Measurements from ENCODE around the gene TRAPPC2L.

TRAPPC2L gene

DNA sequence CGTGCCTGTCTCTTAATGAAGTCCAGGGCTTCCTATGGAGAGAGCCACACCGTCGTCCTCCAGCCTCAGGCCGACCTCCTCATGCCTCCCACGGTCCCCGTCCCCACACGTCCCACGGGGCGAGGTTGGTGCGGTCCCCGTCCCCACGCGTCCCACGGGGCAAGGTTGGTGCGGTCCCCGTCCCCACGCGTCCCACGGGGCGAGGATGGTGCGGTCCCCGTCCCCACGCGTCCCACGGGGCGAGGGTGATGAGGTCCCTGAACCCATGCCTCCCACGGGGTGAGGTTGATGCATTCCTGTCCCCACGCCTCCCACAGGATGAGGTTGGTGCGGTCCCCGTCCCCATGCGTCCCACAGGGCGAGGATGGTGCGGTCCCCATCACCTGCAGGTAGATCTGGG, 21.1 kb upstream of the TRAPPC2L start:
- FAIRE-seq (no peak), DNase-seq (ENCODE audit: insufficient read length, low spot score) (no peak)
- TF ChIP-seq POU2F2 (IDR thresholded peaks at IDR 0.05; ENCODE audit: low read depth, low read length) (no peak), TAF1 (IDR thresholded peaks at IDR 0.05; ENCODE audit: low read depth, low read length) (no peak), POLR2AphosphoS5 (IDR thresholded peaks at IDR 0.05; ENCODE audit: low read depth, low read length) (no peak), POLR2A (IDR thresholded peaks at IDR 0.05; ENCODE audit: low read depth, low read length) (no peak), PAX5 (IDR thresholded peaks at IDR 0.05; ENCODE audit: insufficient read depth, low read length, severe bottlenecking) (no peak), SPI1 (IDR thresholded peaks at IDR 0.05; ENCODE audit: low read depth, low read length) (no peak)

- no peak for TF ChIP-seq POLR2A (IDR thresholded peaks at IDR 0.05; ENCODE audit: low read depth, low read length)
- TF ChIP-seq SPI1 (IDR thresholded peaks at IDR 0.05; ENCODE audit: low read depth, low read length) = no peak
- no peak for TF ChIP-seq POLR2AphosphoS5 (IDR thresholded peaks at IDR 0.05; ENCODE audit: low read depth, low read length)
- no peak for TF ChIP-seq POU2F2 (IDR thresholded peaks at IDR 0.05; ENCODE audit: low read depth, low read length)
- FAIRE-seq (no peak), DNase-seq (ENCODE audit: insufficient read length, low spot score) (no peak)
Observed at GRCh38 chr16:88836791-88837190, 20.1 kb upstream of the TRAPPC2L start.

GRCh38 chr16:88837806-88838205, 19.1 kb upstream of the TRAPPC2L start:
- TF ChIP-seq SPI1 (IDR thresholded peaks at IDR 0.05; ENCODE audit: low read depth, low read length) = no peak
- no peak for TF ChIP-seq POLR2A (IDR thresholded peaks at IDR 0.05; ENCODE audit: low read depth, low read length)
- no peak for TF ChIP-seq PAX5 (IDR thresholded peaks at IDR 0.05; ENCODE audit: insufficient read depth, low read length, severe bottlenecking)
- TF ChIP-seq POU2F2 (IDR thresholded peaks at IDR 0.05; ENCODE audit: low read depth, low read length) = no peak
- TF ChIP-seq TAF1 (IDR thresholded peaks at IDR 0.05; ENCODE audit: low read depth, low read length) = no peak
- no peak for TF ChIP-seq POLR2AphosphoS5 (IDR thresholded peaks at IDR 0.05; ENCODE audit: low read depth, low read length)
- FAIRE-seq (no peak), DNase-seq (ENCODE audit: insufficient read length, low spot score) (no peak)

DNA sequence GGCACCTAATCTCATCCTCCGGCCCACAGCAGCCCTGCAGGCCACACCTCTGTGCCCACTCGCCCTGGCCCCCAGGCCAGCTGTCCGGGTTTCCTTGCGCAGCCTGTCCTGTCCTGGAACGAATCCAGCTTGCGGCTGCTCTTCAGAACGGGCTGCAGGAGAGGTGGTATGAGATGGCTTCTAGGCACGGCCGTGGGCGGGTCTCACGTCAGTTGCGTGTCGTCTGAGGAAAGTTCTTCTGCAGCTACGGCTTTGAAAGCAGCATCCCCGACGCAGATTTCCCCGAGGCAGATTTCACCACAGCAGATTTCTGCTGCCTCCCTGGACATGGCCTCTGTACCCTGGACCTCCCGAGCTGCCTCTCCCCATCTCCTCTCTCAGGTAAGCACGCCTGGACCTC, 18.4 kb upstream of the TRAPPC2L start:
- FAIRE-seq = no peak
- DNase-seq (ENCODE audit: insufficient read length, low spot score) = no peak
- TF ChIP-seq POU2F2 (IDR thresholded peaks at IDR 0.05; ENCODE audit: low read depth, low read length) (no peak), TAF1 (IDR thresholded peaks at IDR 0.05; ENCODE audit: low read depth, low read length) (no peak), SPI1 (IDR thresholded peaks at IDR 0.05; ENCODE audit: low read depth, low read length) (no peak), POLR2A (IDR thresholded peaks at IDR 0.05; ENCODE audit: low read depth, low read length) (no peak), PAX5 (IDR thresholded peaks at IDR 0.05; ENCODE audit: insufficient read depth, low read length, severe bottlenecking) (no peak), POLR2AphosphoS5 (IDR thresholded peaks at IDR 0.05; ENCODE audit: low read depth, low read length) (no peak)

DNA sequence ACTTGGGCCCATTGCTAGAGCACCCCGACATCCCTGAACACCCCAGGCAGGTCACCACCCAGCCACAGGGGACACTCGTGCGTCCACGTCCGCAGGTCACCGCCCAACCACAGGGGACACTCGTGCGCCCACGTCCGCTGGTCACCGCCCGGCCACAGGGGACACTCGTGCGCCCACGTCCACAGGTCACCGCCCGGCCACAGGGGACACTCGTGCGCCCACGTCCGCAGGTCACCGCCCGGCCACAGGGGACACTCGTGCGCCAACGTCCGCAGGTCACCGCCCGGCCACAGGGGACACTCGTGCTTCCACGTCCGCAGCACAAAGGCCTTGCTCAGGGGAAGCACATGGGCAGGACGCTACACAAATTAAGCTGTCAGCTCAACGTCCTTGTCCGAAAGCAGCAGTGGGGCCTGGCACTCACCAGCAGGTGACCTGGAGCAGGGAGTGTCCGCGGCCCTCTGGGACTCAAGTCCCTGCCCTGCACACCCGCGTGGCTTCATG, 17.8 kb upstream of the TRAPPC2L start:
- no peak for FAIRE-seq
- TF ChIP-seq POU2F2 (IDR thresholded peaks at IDR 0.05; ENCODE audit: low read depth, low read length) = no peak
- TF ChIP-seq PAX5 (IDR thresholded peaks at IDR 0.05; ENCODE audit: insufficient read depth, low read length, severe bottlenecking) = no peak

GRCh38 chr16:88839745-88840599, 17.0 kb upstream of the TRAPPC2L start:
- DNase-seq (ENCODE audit: insufficient read length, low spot score) (no peak), FAIRE-seq (no peak)
- TF ChIP-seq POU2F2 (IDR thresholded peaks at IDR 0.05; ENCODE audit: low read depth, low read length) (no peak), SPI1 (IDR thresholded peaks at IDR 0.05; ENCODE audit: low read depth, low read length) (no peak), POLR2AphosphoS5 (IDR thresholded peaks at IDR 0.05; ENCODE audit: low read depth, low read length) (no peak), PAX5 (IDR thresholded peaks at IDR 0.05; ENCODE audit: insufficient read depth, low read length, severe bottlenecking) (no peak), TAF1 (IDR thresholded peaks at IDR 0.05; ENCODE audit: low read depth, low read length) (no peak), POLR2A (IDR thresholded peaks at IDR 0.05; ENCODE audit: low read depth, low read length) (no peak)

More for the DNA sequence above, 17.8 kb upstream of the TRAPPC2L start:
- DNase-seq (ENCODE audit: insufficient read length, low spot score) = no peak

DNA sequence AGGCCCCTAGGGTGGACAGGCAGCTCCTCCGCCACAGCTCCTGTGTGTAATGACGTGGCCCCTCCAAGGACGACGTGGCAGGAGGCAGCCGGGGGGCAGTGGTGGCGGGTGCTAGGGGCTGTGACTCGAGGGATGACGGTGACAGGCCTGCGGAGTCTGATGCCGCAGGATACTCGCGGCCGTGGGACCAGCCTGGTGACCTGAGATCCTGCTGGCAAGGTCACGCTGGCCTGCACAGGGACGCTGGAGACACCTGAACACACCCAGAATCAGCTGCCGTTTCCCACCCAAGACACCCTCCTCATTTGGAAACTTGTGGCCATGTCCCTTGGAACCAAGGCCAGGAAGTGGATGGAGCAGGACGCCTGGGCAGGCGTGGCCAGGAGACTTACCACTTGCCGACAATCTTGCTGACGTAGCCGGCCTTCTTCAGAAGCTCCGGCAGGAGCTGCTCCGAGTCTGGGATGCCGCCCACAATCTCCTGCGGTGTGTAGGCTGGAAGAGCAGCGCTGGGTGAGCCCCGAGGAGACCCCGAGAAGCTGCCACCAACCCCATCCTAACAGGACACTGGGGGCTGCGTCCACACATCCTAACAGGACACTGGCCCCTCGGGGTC, 16.2 kb upstream of the TRAPPC2L start:
- DNase-seq (ENCODE audit: insufficient read length, low spot score) = no peak
- no peak for FAIRE-seq
- TF ChIP-seq POLR2AphosphoS5 (IDR thresholded peaks at IDR 0.05; ENCODE audit: low read depth, low read length) (no peak), POLR2A (IDR thresholded peaks at IDR 0.05; ENCODE audit: low read depth, low read length) (no peak), PAX5 (IDR thresholded peaks at IDR 0.05; ENCODE audit: insufficient read depth, low read length, severe bottlenecking) (no peak), POU2F2 (IDR thresholded peaks at IDR 0.05; ENCODE audit: low read depth, low read length) (no peak), TAF1 (IDR thresholded peaks at IDR 0.05; ENCODE audit: low read depth, low read length) (no peak), SPI1 (IDR thresholded peaks at IDR 0.05; ENCODE audit: low read depth, low read length) (no peak)

- no peak for TF ChIP-seq POU2F2 (IDR thresholded peaks at IDR 0.05; ENCODE audit: low read depth, low read length)
- TF ChIP-seq TAF1 (IDR thresholded peaks at IDR 0.05; ENCODE audit: low read depth, low read length) = no peak
- no peak for TF ChIP-seq PAX5 (IDR thresholded peaks at IDR 0.05; ENCODE audit: insufficient read depth, low read length, severe bottlenecking)
- TF ChIP-seq POLR2A (IDR thresholded peaks at IDR 0.05; ENCODE audit: low read depth, low read length) = no peak
- no peak for FAIRE-seq
- DNase-seq (ENCODE audit: insufficient read length, low spot score) = no peak
Observed at GRCh38 chr16:88841521-88842307, 15.2 kb upstream of the TRAPPC2L start.

- FAIRE-seq (no peak), DNase-seq (ENCODE audit: insufficient read length, low spot score) (no peak)
- no peak for TF ChIP-seq POU2F2 (IDR thresholded peaks at IDR 0.05; ENCODE audit: low read depth, low read length)
- TF ChIP-seq SPI1 (IDR thresholded peaks at IDR 0.05; ENCODE audit: low read depth, low read length) = no peak
- TF ChIP-seq PAX5 (IDR thresholded peaks at IDR 0.05; ENCODE audit: insufficient read depth, low read length, severe bottlenecking) = no peak
- no peak for TF ChIP-seq POLR2A (IDR thresholded peaks at IDR 0.05; ENCODE audit: low read depth, low read length)
- TF ChIP-seq TAF1 (IDR thresholded peaks at IDR 0.05; ENCODE audit: low read depth, low read length) = no peak
Observed at GRCh38 chr16:88842308-88842756, 14.6 kb upstream of the TRAPPC2L start.
